ENCODE measurements around the gene IPO7. TPM values are rescaled to one million over a fixed set of nuclear protein-coding genes. Genes with fewer than 3 reads are reported as not detected.

Gene IPO7
- polyA plus RNA-seq, 1 of the 3 experiments (the other 2 are of a cell fraction) = 25.4 TPM

DNA sequence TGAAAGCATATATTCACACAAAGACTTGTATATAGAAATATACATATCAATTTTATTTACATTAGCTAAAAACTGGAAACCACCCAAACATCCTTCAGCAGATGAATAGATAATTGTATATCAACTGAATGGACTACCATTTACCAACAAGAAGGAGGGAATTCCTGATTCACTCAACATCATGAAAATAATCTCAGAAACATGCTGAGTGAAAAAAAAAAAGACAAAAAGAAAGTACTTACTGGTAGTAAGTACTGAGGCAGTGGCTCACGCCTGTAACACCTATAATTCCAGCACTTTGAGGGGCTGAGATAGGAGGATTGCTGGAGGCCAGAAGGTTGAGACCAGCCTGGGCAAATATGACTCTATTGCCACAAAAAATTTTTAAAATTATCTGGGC, 7.4 kb upstream of the IPO7 start:
- no peak for DNase-seq
- CTCF ChIA-PET = no interaction called here
- no peak overlapping the region for H3K4me3 ChIP-seq (ENCODE audit: low read depth in 2 of 2, low read length in 1 of 2)
- no peaks in the 10 kb centered on the region for H3K36me3 ChIP-seq (replicated peaks in 1 of 2; ENCODE audit: control insufficient read depth in 1 of 2, insufficient read depth in 2 of 2, low read length in 1 of 2)
- H2AFZ ChIP-seq (ENCODE audit: low read depth) = peak overlapping the region; percentile 60; the same call in 1 of the 2 replicates
- WGBS (ENCODE audit: low lambda C conversion rate) = 88% methylated on average over 1 of the region's 1 CpG
- H4K20me1 ChIP-seq (ENCODE audit: insufficient read depth) = no peaks in the 10 kb centered on the region
- H3K27ac ChIP-seq (ENCODE audit: low read depth in 2 of 2, low read length in 1 of 2) = peak overlapping the region in 1 of 2 experiments; percentile 56; a peak in 2 of 4 replicates
- no peaks in the 10 kb centered on the region for H3K9me3 ChIP-seq
- no peak for TF ChIP-seq MXI1 (IDR thresholded peaks at IDR 0.05; ENCODE audit: low read depth, low read length)
- TF ChIP-seq CHD2 (IDR thresholded peaks at IDR 0.05; ENCODE audit: low read length, partially characterized antibody) = no peak
- no peak for TF ChIP-seq YY1 (IDR thresholded peaks at IDR 0.05; ENCODE audit: low read depth)
- TF ChIP-seq, protein P1, sequence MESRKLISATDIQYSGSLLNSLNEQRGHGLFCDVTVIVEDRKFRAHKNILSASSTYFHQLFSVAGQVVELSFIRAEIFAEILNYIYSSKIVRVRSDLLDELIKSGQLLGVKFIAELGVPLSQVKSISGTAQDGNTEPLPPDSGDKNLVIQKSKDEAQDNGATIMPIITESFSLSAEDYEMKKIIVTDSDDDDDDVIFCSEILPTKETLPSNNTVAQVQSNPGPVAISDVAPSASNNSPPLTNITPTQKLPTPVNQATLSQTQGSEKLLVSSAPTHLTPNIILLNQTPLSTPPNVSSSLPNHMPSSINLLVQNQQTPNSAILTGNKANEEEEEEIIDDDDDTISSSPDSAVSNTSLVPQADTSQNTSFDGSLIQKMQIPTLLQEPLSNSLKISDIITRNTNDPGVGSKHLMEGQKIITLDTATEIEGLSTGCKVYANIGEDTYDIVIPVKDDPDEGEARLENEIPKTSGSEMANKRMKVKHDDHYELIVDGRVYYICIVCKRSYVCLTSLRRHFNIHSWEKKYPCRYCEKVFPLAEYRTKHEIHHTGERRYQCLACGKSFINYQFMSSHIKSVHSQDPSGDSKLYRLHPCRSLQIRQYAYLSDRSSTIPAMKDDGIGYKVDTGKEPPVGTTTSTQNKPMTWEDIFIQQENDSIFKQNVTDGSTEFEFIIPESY (IDR thresholded peaks at IDR 0.05; ENCODE audit: borderline replicate concordance, low read depth) = no peak
- no peak for TF ChIP-seq FOXM1 (IDR thresholded peaks at IDR 0.05; ENCODE audit: low read depth)
- TF ChIP-seq, protein P2, sequence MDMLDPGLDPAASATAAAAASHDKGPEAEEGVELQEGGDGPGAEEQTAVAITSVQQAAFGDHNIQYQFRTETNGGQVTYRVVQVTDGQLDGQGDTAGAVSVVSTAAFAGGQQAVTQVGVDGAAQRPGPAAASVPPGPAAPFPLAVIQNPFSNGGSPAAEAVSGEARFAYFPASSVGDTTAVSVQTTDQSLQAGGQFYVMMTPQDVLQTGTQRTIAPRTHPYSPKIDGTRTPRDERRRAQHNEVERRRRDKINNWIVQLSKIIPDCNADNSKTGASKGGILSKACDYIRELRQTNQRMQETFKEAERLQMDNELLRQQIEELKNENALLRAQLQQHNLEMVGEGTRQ (IDR thresholded peaks at IDR 0.05; ENCODE audit: borderline replicate concordance, low read depth, low read length) = no peak
- TF ChIP-seq MEF2A (IDR thresholded peaks at IDR 0.05; ENCODE audit: borderline replicate concordance, low read depth) = no peak
- H3K9me2 ChIP-seq = no peaks in the 10 kb centered on the region
- H3K9ac ChIP-seq = no peak overlapping the region
- no peaks in the 10 kb centered on the region for H3K79me2 ChIP-seq (ENCODE audit: insufficient read depth)
- no peaks in the 10 kb centered on the region for H3K4me1 ChIP-seq (ENCODE audit: control insufficient read depth in 1 of 2, insufficient read depth in 2 of 2, low read depth in 1 of 2, low read length in 1 of 2)
- POLR2A ChIA-PET = no interaction called here
- no peaks in the 10 kb centered on the region for H3K27me3 ChIP-seq (ENCODE audit: insufficient read depth)
- H3F3A ChIP-seq (replicated peaks; ENCODE audit: insufficient read depth) = no peaks in the 10 kb centered on the region
- 0 out of 2 replicates have a peak overlapping the region, but pooled peaks have one; percentile 47 for H3K4me2 ChIP-seq

DNA sequence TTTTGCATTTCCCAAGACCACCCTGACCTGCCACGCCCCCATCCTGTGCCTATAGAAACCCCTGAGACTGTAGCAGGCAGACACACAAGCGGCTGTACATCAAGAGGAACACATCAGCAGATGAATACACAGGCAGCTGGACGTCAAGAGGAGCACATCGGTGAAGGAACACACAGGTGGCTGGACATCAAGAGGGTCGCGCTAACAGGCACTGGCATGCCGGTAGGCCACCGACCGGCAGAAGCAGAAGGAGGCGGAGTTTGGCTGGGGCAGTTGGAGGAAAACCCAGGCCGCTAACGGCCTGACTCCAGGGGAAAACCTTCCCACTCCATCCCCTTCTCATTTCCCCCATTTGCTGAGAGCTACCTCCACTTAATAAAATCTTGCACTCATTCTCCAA, 5.4 kb upstream of the IPO7 start:
- Histone ChIP-seq H3K27me3 (ENCODE audit: insufficient read depth) (no peaks in the 10 kb centered on the region), H3K4me3 (ENCODE audit: low read depth in 2 of 2, low read length in 1 of 2) (no peak overlapping the region), H2AFZ (ENCODE audit: low read depth) (no peak overlapping the region), H3K4me2 (no peak overlapping the region), H3K79me2 (ENCODE audit: insufficient read depth) (no peaks in the 10 kb centered on the region), H3K36me3 (replicated peaks in 1 of 2; ENCODE audit: control insufficient read depth in 1 of 2, insufficient read depth in 2 of 2, low read length in 1 of 2) (no peaks in the 10 kb centered on the region), H3F3A (replicated peaks; ENCODE audit: insufficient read depth) (peaks cover 6% of the 10 kb centered on the region), H3K9me3 (no peaks in the 10 kb centered on the region), H3K4me1 (ENCODE audit: control insufficient read depth in 1 of 2, insufficient read depth in 2 of 2, low read depth in 1 of 2, low read length in 1 of 2) (no peaks in the 10 kb centered on the region), H3K9ac (no peak overlapping the region), H3K27ac (ENCODE audit: low read depth in 2 of 2, low read length in 1 of 2) (no peak overlapping the region), H3K9me2 (no peaks in the 10 kb centered on the region), H4K20me1 (ENCODE audit: insufficient read depth) (no peaks in the 10 kb centered on the region)
- no peak for TF ChIP-seq NRF1 (IDR thresholded peaks at IDR 0.05; ENCODE audit: low read depth, low read length)
- TF ChIP-seq, protein P3, sequence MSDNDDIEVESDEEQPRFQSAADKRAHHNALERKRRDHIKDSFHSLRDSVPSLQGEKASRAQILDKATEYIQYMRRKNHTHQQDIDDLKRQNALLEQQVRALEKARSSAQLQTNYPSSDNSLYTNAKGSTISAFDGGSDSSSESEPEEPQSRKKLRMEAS (IDR thresholded peaks at IDR 0.05; ENCODE audit: low read depth) = no peak
- ChIA-PET CTCF (no interaction called here), POLR2A (no interaction called here)
- no peak for DNase-seq
- WGBS (ENCODE audit: low lambda C conversion rate) = 98% methylated on average over 5 of the region's 12 CpGs

Measured in SK-N-SH (cell line).